OCI-LY3 (cell line): ENCODE results near the gene KRT2.

Experiments
- CTCF ChIP-seq: fragments of 200-600, 300-600 bp; sonication (generic); IDR thresholded peaks from 2 replicates; pipeline ENCODE4 v1.5.1; 2014; ENCODE audit warnings: antibody characterized with exemption, low read length, low read depth
- EZH2phosphoT487 ChIP-seq: fragments of 200-600 bp; shearing (Covaris generic); IDR thresholded peaks from 2 replicates; pipeline ENCODE4 v1.6.1; 2018; ENCODE audit warnings: antibody characterized with exemption, mixed run types, low read depth

GRCh38 chr12:52643233-52644077 lies 8.6 kb downstream of the KRT2 start:
- TF ChIP-seq CTCF (no peak), EZH2phosphoT487 (no peak)
